A673 (cell line): ENCODE measurements around the gene MGLL. TPM values are rescaled to one million over a fixed set of nuclear protein-coding genes. Genes with fewer than 3 reads are reported as not detected.

Experiments used
- BruUV-seq: library from RNA; stranded (reverse); fragments of 400-500 nt; replicated peaks from 2 replicates; lab custom pipeline; 2021; lab: Mats Ljungman, UMichigan
- CTCF ChIA-PET: fragments of 300-600 bp; sonication (Branson Sonifier 250); formaldehyde crosslinking; loops from one replicate; lab custom pipeline; 2022; ENCODE audit warnings: antibody characterized with exemption; lab: Charles Lee
- POLR2A ChIA-PET: fragments of 300-600 bp; sonication (Branson Sonifier 250); formaldehyde crosslinking; loops from one replicate; lab custom pipeline; 2022; ENCODE audit warnings: antibody characterized with exemption; ENCODE audit not compliant: low non-redundant PET; lab: Charles Lee
- DNase-seq: peaks from one replicate; pipeline ENCODE4 v3.0.0-alpha.2; 2015; ENCODE audit warnings: low spot score
- H3K27ac ChIP-seq: fragments of 200-600 bp; sonication (generic); 2 replicates; pipeline ENCODE4 v1.5.1; 2016; ENCODE audit warnings: mixed run types, low read depth, mild to moderate bottlenecking, mixed read lengths, antibody characterized with exemption, low read length; ENCODE audit not compliant: poor library complexity, severe bottlenecking
- H3K27me3 ChIP-seq: fragments of 200-600 bp; sonication (generic); replicated peaks from 2 replicates; pipeline ENCODE4 v1.6.1; 2017; ENCODE audit warnings: mixed run types, low read depth, mild to moderate bottlenecking, mixed read lengths, antibody characterized with exemption, low read length; ENCODE audit not compliant: insufficient read depth, poor library complexity
- H3K36me3 ChIP-seq: fragments of 200-600 bp; sonication (generic); 2 replicates; pipeline ENCODE4 v1.6.1; 2016; ENCODE audit warnings: mixed run types, mild to moderate bottlenecking, mixed read lengths, antibody characterized with exemption, low read length; ENCODE audit not compliant: insufficient read depth, poor library complexity, severe bottlenecking
- H3K4me1 ChIP-seq: fragments of 200-600 bp; sonication (generic); 2 replicates; pipeline ENCODE4 v1.6.1; 2017; ENCODE audit warnings: mixed run types, mild to moderate bottlenecking, mixed read lengths, antibody characterized with exemption, low read length; ENCODE audit not compliant: insufficient read depth, poor library complexity, severe bottlenecking
- H3K4me3 ChIP-seq: fragments of 200-600 bp; sonication (generic); 2 replicates; pipeline ENCODE4 v1.5.1; 2016; ENCODE audit warnings: low read depth, mixed run types, mild to moderate bottlenecking, mixed read lengths, low read length; ENCODE audit not compliant: poor library complexity, severe bottlenecking
- H3K9me3 ChIP-seq: fragments of 200-600 bp; sonication (generic); 2 replicates; pipeline ENCODE4 v1.6.1; 2016; ENCODE audit warnings: mixed run types, low read depth, mild to moderate bottlenecking, mixed read lengths, antibody characterized with exemption, low read length; ENCODE audit not compliant: poor library complexity, severe bottlenecking
- CTCF ChIP-seq: fragments of 300-800, 200-600 bp; sonication (generic); conservative IDR thresholded peaks from 2 replicates; pipeline ENCODE4 v1.5.1; 2017; ENCODE audit warnings: low read depth, mild to moderate bottlenecking, antibody characterized with exemption, low read length, moderate library complexity, mixed read lengths
- EZH2 ChIP-seq: fragments of 200-600 bp; sonication (generic); IDR thresholded peaks from 2 replicates; pipeline ENCODE4 v1.6.1; 2017; ENCODE audit warnings: borderline replicate concordance, low read depth, mild to moderate bottlenecking, mixed read lengths, antibody characterized with exemption, low read length; ENCODE audit not compliant: poor library complexity, severe bottlenecking
- intact Hi-C: fragments of 100-400 bp; cut with micrococcal nuclease; formaldehyde crosslinking; loops from one replicate; pipeline ENCODE4 v1.10.0; 2022; ENCODE audit not compliant: unreplicated experiment
- total RNA-seq: library from RNA; stranded (reverse); gene quantifications from 2 replicates; pipeline ENCODE4 v1.2.3, GENCODE V29; 2021

The MGLL gene
- total RNA-seq, 1 experiment from 2014 or later, result 0.39 TPM

DNA sequence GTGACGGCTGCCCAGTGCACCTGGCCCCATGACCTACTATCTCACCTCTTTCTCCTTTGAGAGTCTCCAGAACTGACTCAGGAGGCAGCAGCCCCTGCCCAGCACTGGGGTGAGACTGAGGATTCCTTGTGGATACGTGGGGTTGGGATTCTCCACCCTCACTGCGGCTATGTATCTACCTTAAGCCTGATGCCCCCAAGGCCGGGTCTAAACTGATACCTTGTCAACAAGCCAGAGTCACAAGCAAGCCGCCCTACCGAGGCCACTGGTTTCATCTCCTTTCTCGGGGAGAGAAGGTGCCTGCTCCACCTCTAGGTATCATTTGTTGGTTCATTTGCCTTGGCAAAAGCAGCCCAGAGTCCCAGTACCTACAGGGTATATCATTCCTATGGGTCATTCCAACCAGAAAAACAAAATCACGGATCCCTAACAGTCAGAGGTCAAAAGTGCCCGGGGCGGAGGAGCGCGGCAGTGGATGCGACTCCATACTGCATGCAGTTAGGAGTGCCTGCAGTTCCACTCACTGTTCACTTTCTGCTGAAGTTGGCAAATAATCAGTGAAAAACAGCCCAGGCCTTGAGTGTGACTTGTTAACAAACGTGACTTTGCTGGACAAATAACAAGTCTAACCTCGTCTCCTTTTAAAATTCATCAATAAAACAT lies 102.0 kb downstream of the MGLL start:
- no peak for DNase-seq
- H3K4me1 ChIP-seq, result peaks cover 8% of the 10 kb centered on the region
- H3K27ac ChIP-seq, result no peak overlapping the region
- CTCF ChIA-PET, result no interaction called here
- H3K9me3 ChIP-seq, result no peaks in the 10 kb centered on the region
- POLR2A ChIA-PET, result no interaction called here
- intact Hi-C loops, result no loop called here
- H3K27me3 ChIP-seq, result no peaks in the 10 kb centered on the region
- no TSS peak for BruUV-seq
- no peak for TF ChIP-seq CTCF
- no peak for TF ChIP-seq EZH2
- no peaks in the 10 kb centered on the region for H3K36me3 ChIP-seq
- H3K4me3 ChIP-seq, result no peak overlapping the region

DNA sequence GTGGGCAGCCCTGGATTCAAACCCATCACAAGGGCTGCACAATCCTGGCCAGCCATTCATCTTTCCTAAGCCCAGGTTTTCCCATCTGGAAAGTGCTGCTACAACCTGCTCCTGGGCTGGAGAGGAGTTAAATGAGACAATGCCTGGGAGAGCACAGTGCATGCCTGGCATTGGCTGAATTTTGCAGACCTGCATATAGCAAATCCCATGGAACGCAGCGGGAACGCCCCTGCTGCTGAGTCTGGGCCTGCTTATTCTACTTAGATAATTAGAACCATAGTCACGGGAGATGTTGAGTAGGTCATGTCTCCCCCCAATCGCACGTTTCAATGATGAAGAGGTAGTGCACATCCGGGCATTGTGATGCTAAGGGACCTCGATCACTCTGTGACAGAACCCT lies 102.9 kb downstream of the MGLL start:
- intact Hi-C loops, result no loop called here
- H3K27ac ChIP-seq, result no peak overlapping the region

DNA sequence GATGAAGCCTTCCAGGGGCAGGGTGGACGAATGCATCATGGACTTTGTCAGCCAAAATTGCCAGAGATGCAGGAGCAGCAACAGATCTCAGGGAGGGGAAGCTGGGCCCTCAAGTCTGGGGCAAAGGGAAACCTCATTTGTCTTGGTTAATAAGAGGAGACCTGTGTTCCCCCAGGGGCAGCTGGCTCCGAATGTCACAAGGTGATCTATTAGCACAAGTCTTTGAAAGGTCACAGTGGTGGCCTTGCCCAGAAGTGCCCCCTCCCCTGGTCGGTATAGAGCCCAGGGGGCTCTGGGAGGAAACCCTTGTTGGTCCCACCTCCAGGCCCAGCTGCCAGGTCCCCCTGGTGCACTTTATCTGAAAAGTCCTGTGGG lies 103.4 kb downstream of the MGLL start:
- ChIA-PET POLR2A (no interaction called here), CTCF (no interaction called here)
- Histone ChIP-seq H3K4me1 (peaks cover 8% of the 10 kb centered on the region), H3K36me3 (no peaks in the 10 kb centered on the region), H3K9me3 (no peaks in the 10 kb centered on the region), H3K4me3 (no peak overlapping the region), H3K27ac (no peak overlapping the region), H3K27me3 (no peaks in the 10 kb centered on the region)
- TF ChIP-seq EZH2 (no peak), CTCF (no peak)
- no peak for DNase-seq
- intact Hi-C loops, result no loop called here
- no TSS peak for BruUV-seq

More for the DNA sequence above, 102.9 kb downstream of the MGLL start:
- ChIA-PET CTCF (no interaction called here), POLR2A (no interaction called here)
- H3K9me3 ChIP-seq, result no peaks in the 10 kb centered on the region
- peaks cover 8% of the 10 kb centered on the region for H3K4me1 ChIP-seq
- no peak overlapping the region for H3K4me3 ChIP-seq
- H3K27me3 ChIP-seq, result no peaks in the 10 kb centered on the region
- H3K36me3 ChIP-seq, result no peaks in the 10 kb centered on the region
- DNase-seq, result no peak
- TF ChIP-seq CTCF, result no peak
- TF ChIP-seq EZH2, result no peak
- no TSS peak for BruUV-seq
